ENCODE results near the gene TMEM134. TPM values are rescaled to one million over a fixed set of nuclear protein-coding genes. Genes with fewer than 3 reads are reported as not detected.

Gene TMEM134
- total and polyA plus RNA-seq, 9 of the 15 experiments (the other 6 are each of a cell fraction or from before 2014, with no cell fraction given), result 0.63 to 48.4 (median 10.7) TPM

GRCh38 chr11:67428052-67429001 lies 40.7 kb downstream of the TMEM134 start, which contains the start of gene RPS6KB2 (continued):
- TF ChIP-seq UBTF (IDR thresholded peaks at IDR 0.05; ENCODE audit: borderline replicate concordance in 1 of 2, low read depth in 2 of 2, low read length in 2 of 2), result 0 out of 4 replicates have a peak, but pooled peaks of 1 of the 2 experiments have one; percentile 27
- TF ChIP-seq ZNF274 (IDR thresholded peaks at IDR 0.05; ENCODE audit: borderline replicate concordance, low read depth, low read length), result no peak
- peak; percentile 86 for TF ChIP-seq GABPB1 (CRISPR knock-in tag; IDR thresholded peaks at IDR 0.05)
- TF ChIP-seq CSDE1 (IDR thresholded peaks at IDR 0.05), result peak in 1 of 2 experiments; percentile 88; a peak in 1 of 4 replicates
- no peak for TF ChIP-seq CBX1 (IDR thresholded peaks at IDR 0.05; ENCODE audit: low read depth)
- no peak for TF ChIP-seq ZNF668 (CRISPR knock-in tag; IDR thresholded peaks at IDR 0.05)
- no peak for TF ChIP-seq HMBOX1 (IDR thresholded peaks at IDR 0.05)
- no peak for TF ChIP-seq CHD2 (IDR thresholded peaks at IDR 0.05; ENCODE audit: low read depth, low read length)
- TF ChIP-seq KHSRP (IDR thresholded peaks at IDR 0.05), result peak; percentile 96
- no peak for TF ChIP-seq ZNF75A (CRISPR knock-in tag; IDR thresholded peaks at IDR 0.05)
- no peak for TF ChIP-seq POLR2AphosphoS2 (IDR thresholded peaks at IDR 0.05; ENCODE audit: low read length)
- no peak for TF ChIP-seq NR0B1 (IDR thresholded peaks at IDR 0.05; ENCODE audit: partially characterized antibody)
- no peak for TF ChIP-seq CBX5 (IDR thresholded peaks at IDR 0.05; ENCODE audit: borderline replicate concordance, low read depth)
- TF ChIP-seq ZNF354B (CRISPR knock-in tag; IDR thresholded peaks at IDR 0.05), result no peak
- no peak for TF ChIP-seq IRF2 (CRISPR knock-in tag; IDR thresholded peaks at IDR 0.05)
- TF ChIP-seq MTF1 (CRISPR knock-in tag; IDR thresholded peaks at IDR 0.05; ENCODE audit: borderline replicate concordance), result no peak
- peak; percentile 87 for TF ChIP-seq MBD2 (IDR thresholded peaks at IDR 0.05; ENCODE audit: borderline replicate concordance, low read depth)
- TF ChIP-seq, protein P1, sequence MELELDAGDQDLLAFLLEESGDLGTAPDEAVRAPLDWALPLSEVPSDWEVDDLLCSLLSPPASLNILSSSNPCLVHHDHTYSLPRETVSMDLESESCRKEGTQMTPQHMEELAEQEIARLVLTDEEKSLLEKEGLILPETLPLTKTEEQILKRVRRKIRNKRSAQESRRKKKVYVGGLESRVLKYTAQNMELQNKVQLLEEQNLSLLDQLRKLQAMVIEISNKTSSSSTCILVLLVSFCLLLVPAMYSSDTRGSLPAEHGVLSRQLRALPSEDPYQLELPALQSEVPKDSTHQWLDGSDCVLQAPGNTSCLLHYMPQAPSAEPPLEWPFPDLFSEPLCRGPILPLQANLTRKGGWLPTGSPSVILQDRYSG (tag; conservative IDR thresholded peaks at IDR 0.05; ENCODE audit: low read depth), result no peak
- TF ChIP-seq, protein P2, sequence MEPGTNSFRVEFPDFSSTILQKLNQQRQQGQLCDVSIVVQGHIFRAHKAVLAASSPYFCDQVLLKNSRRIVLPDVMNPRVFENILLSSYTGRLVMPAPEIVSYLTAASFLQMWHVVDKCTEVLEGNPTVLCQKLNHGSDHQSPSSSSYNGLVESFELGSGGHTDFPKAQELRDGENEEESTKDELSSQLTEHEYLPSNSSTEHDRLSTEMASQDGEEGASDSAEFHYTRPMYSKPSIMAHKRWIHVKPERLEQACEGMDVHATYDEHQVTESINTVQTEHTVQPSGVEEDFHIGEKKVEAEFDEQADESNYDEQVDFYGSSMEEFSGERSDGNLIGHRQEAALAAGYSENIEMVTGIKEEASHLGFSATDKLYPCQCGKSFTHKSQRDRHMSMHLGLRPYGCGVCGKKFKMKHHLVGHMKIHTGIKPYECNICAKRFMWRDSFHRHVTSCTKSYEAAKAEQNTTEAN (CRISPR knock-in tag; IDR thresholded peaks at IDR 0.05), result no peak

All from K562 (cell line).